ENCODE data around the gene TMEM208.

DNA sequence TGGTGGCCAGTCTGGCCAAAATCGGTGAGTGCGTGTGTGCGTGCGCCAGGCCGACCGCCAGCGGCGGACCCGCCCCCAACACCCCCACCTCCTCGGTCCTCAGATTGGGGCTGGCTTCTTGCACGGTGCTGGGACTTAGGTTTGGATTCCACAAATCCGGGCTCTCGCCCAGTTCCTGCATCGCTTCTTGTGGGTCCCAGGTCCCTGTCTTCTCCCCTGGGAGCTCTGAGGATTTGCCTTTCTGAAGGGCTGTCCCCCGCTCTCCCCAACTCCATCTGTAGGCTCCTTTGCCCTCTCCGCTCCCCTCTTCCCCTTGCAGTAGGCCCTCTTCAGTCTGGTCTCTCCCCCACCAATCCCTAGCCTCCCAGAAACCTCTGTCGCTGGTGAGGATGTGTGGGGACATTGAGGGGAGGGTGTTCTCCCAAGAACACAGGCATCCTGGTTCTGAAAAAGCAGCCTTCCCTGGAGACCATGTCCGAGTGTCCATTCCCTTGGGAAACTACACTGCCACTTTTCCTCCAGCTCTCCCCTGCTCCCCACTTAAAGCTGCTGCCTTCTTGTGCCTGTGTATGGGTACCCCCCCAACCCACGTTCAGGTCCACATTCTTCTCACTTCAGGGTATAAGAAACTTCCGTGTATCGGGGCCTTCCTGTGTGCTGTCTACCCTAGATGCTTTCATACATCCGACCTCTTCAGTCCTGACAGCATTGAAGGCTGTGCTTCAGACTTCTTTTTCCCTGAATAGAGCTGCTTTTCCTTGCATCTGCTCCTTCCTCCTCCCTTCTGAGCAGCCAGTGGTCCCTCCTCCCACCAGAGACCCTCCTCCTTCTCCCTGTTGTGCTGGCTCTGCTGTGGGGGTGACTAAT, 22.5 kb downstream of the TMEM208 start:
- TF ChIP-seq, protein P1, sequence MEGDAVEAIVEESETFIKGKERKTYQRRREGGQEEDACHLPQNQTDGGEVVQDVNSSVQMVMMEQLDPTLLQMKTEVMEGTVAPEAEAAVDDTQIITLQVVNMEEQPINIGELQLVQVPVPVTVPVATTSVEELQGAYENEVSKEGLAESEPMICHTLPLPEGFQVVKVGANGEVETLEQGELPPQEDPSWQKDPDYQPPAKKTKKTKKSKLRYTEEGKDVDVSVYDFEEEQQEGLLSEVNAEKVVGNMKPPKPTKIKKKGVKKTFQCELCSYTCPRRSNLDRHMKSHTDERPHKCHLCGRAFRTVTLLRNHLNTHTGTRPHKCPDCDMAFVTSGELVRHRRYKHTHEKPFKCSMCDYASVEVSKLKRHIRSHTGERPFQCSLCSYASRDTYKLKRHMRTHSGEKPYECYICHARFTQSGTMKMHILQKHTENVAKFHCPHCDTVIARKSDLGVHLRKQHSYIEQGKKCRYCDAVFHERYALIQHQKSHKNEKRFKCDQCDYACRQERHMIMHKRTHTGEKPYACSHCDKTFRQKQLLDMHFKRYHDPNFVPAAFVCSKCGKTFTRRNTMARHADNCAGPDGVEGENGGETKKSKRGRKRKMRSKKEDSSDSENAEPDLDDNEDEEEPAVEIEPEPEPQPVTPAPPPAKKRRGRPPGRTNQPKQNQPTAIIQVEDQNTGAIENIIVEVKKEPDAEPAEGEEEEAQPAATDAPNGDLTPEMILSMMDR (IDR thresholded peaks at IDR 0.05), result no peak
- no peak for TF ChIP-seq POLR2A (IDR thresholded peaks at IDR 0.05)

Data from adrenal gland (tissue), 5 donors.